Type B pancreatic cell (in vitro differentiated cells): ENCODE data around the gene HSPG2. TPM values are rescaled to one million over a fixed set of nuclear protein-coding genes. Genes with fewer than 3 reads are reported as not detected.
A peak's percentile ranks its signal among the peaks of the same experiment; 100 is the strongest.

Experiments used
- DNase-seq: peaks from one replicate; pipeline ENCODE4 v3.0.0; 2021; ENCODE audit warnings: mixed read lengths; ENCODE audit not compliant: unreplicated experiment; ENCODE audit errors: extremely low spot score
- H3K27ac Mint-ChIP-seq: 2 replicates; pipeline ENCODE4 v1.8.0; 2021; ENCODE audit warnings: mild to moderate bottlenecking, mixed read lengths
- H3K27me3 Mint-ChIP-seq: 2 replicates; pipeline ENCODE4 v1.8.0; 2021; ENCODE audit warnings: mixed read lengths
- H3K36me3 Mint-ChIP-seq: 2 replicates; pipeline ENCODE4 v1.8.0; 2021; ENCODE audit warnings: mixed read lengths
- H3K4me1 Mint-ChIP-seq: one replicate; pipeline ENCODE4 v1.8.0; 2021; ENCODE audit warnings: mixed read lengths; ENCODE audit not compliant: unreplicated experiment
- H3K4me3 Mint-ChIP-seq: 2 replicates; pipeline ENCODE4 v1.8.0; 2021; ENCODE audit warnings: mild to moderate bottlenecking, mixed read lengths
- H3K9me3 Mint-ChIP-seq: 2 replicates; pipeline ENCODE4 v1.8.0; 2021; ENCODE audit warnings: mixed read lengths
- CTCF ChIP-seq: fragments of 200-600 bp; sonication (generic); conservative IDR thresholded peaks from 2 replicates; pipeline ENCODE4 v1.5.0; 2021; ENCODE audit warnings: antibody characterized with exemption, mild to moderate bottlenecking
- total RNA-seq: library from RNA; stranded (reverse); gene quantifications from 2 replicates; pipeline ENCODE4 v1.2.1, GENCODE V29; 2021; ENCODE audit warnings: low replicate concordance

The HSPG2 gene
- total RNA-seq, 1 donor from 2014 or later = 130 TPM

- no peaks in the 10 kb centered on the region for H3K9me3 Mint-ChIP-seq
- H3K4me1 Mint-ChIP-seq = peaks cover 43% of the 10 kb centered on the region
- no peak overlapping the region for H3K4me3 Mint-ChIP-seq
- TF ChIP-seq CTCF = no peak
- no peaks in the 10 kb centered on the region for H3K27me3 Mint-ChIP-seq
- H3K36me3 Mint-ChIP-seq = no peaks in the 10 kb centered on the region
- DNase-seq = no peak
- H3K27ac Mint-ChIP-seq = no peak overlapping the region
Observed at GRCh38 chr1:21941370-21941769, 4.3 kb upstream of the HSPG2 start.

- TF ChIP-seq CTCF = no peak
- Mint-ChIP-seq H3K36me3 (no peaks in the 10 kb centered on the region), H3K9me3 (no peaks in the 10 kb centered on the region), H3K4me3 (peak overlapping the region; percentile 49), H3K4me1 (peaks cover 51% of the 10 kb centered on the region), H3K27me3 (no peaks in the 10 kb centered on the region), H3K27ac (no peak overlapping the region)
- DNase-seq = no peak
Observed at GRCh38 chr1:21940492-21940891, 3.4 kb upstream of the HSPG2 start.

- no peaks in the 10 kb centered on the region for H3K27me3 Mint-ChIP-seq
- no peaks in the 10 kb centered on the region for H3K36me3 Mint-ChIP-seq
- peaks cover 55% of the 10 kb centered on the region for H3K4me1 Mint-ChIP-seq
- H3K9me3 Mint-ChIP-seq = no peaks in the 10 kb centered on the region
- no peak for DNase-seq
- peak; percentile 63 for TF ChIP-seq CTCF
- peak overlapping the region; percentile 49 for H3K4me3 Mint-ChIP-seq
- H3K27ac Mint-ChIP-seq = peak overlapping the region; percentile 36
Observed at GRCh38 chr1:21939650-21940374, 2.7 kb upstream of the HSPG2 start.

GRCh38 chr1:21938732-21939538 lies 1.8 kb upstream of the HSPG2 start:
- H3K36me3 Mint-ChIP-seq = no peaks in the 10 kb centered on the region
- peak overlapping the region; percentile 82 for H3K27ac Mint-ChIP-seq
- H3K9me3 Mint-ChIP-seq = no peaks in the 10 kb centered on the region
- H3K4me3 Mint-ChIP-seq = peak overlapping the region; percentile 81
- no peak for TF ChIP-seq CTCF
- no peak for DNase-seq
- peaks cover 51% of the 10 kb centered on the region for H3K4me1 Mint-ChIP-seq
- H3K27me3 Mint-ChIP-seq = no peaks in the 10 kb centered on the region

GRCh38 chr1:21937372-21938121 lies 437 bp upstream of the HSPG2 start:
- Mint-ChIP-seq H3K27ac (peak overlapping the region; percentile 91), H3K9me3 (no peaks in the 10 kb centered on the region), H3K27me3 (no peaks in the 10 kb centered on the region), H3K4me1 (peaks cover 51% of the 10 kb centered on the region), H3K36me3 (no peaks in the 10 kb centered on the region), H3K4me3 (peak overlapping the region; percentile 90)
- no peak for TF ChIP-seq CTCF
- DNase-seq = peak; percentile 92
